Measurements from ENCODE around the gene HCN1.
"Not testable (repeated sequence)": the region's sequence is repeated elsewhere in the genome, so short reads cannot be mapped to it uniquely, and the experiment has no call there.

HCN1 gene

DNA sequence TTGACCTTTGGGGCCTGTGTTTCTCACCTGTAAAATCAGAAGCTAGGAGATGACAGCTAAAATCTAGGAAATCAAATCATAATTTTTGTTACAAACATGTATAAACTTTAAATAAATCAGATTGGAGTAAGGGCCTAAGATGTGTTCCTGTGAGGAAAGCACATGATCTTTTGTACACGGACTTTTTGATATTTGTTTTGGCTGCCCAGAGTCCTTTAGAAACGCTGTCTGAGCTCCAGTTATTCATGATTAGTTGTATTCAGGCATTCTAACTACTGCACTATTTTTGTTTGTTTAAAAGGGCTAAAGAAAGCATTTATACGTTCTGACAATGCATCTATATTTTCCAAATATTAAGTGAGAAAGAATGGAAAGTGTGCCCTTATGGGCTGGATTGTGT lies 94.8 kb downstream of the HCN1 start:
- H3K4me3 ChIP-seq (ENCODE audit: low read depth, low read length) = no peak overlapping the region
- no peak for TF ChIP-seq CTCF (IDR thresholded peaks at IDR 0.05; ENCODE audit: insufficient read depth, low read depth, low read length, missing control alignments)
- no peak for DNase-seq (ENCODE audit: low read depth)

DNA sequence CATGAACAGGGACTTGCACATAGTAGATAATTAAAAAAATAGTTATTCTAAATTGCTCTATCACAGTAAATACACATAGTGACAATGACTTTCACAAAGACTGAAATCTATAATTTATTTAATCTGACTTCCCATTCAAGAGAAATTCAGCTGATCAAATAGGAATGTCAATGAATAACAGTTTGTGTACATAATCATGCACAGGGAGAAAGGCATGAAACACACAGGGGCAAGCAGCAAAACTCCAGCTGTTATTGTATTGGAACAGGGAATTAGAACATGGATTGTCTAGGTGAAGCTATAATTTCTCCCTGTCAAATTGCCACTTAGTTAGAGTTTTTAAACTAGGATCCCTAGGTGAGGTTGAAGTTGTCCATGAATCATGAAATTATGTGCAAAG lies 99.9 kb downstream of the HCN1 start:
- no peak for TF ChIP-seq CTCF (IDR thresholded peaks at IDR 0.05; ENCODE audit: insufficient read depth, low read depth, low read length, missing control alignments)
- H3K4me3 ChIP-seq (ENCODE audit: low read depth, low read length) = no peak overlapping the region
- DNase-seq (ENCODE audit: low read depth) = no peak

- DNase-seq (ENCODE audit: low read depth); H3K4me3 ChIP-seq (ENCODE audit: low read depth, low read length): not testable (repeated sequence)
Observed at GRCh38 chr5:45586001-45586400, 110.2 kb downstream of the HCN1 start.

- no peak for DNase-seq (ENCODE audit: low read depth)
- TF ChIP-seq CTCF (IDR thresholded peaks at IDR 0.05; ENCODE audit: insufficient read depth, low read depth, low read length, missing control alignments) = no peak
- no peak overlapping the region for H3K4me3 ChIP-seq (ENCODE audit: low read depth, low read length)
Observed at GRCh38 chr5:45578270-45578669, 117.9 kb downstream of the HCN1 start.

DNA sequence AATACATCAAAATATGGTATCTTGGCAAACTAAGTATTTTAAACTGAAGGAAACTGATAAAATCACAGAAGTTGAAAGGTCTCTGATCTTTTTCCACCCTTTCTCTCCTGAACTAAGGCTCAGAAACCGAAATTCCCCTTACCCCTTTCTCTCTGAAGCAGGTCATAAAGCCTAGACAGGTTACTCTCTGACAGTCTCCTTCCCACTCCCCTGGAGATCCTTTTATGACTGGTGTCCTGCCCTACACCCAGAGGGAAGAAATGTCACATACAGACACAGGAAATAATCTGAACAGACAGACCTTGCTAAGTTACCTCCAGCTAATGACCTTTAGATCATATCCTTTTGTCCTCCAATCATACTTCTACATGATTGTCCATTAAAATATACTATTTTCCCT lies 127.4 kb downstream of the HCN1 start:
- H3K4me3 ChIP-seq (ENCODE audit: low read depth, low read length) = no peak overlapping the region
- no peak for TF ChIP-seq CTCF (IDR thresholded peaks at IDR 0.05; ENCODE audit: insufficient read depth, low read depth, low read length, missing control alignments)
- no peak for DNase-seq (ENCODE audit: low read depth)

DNA sequence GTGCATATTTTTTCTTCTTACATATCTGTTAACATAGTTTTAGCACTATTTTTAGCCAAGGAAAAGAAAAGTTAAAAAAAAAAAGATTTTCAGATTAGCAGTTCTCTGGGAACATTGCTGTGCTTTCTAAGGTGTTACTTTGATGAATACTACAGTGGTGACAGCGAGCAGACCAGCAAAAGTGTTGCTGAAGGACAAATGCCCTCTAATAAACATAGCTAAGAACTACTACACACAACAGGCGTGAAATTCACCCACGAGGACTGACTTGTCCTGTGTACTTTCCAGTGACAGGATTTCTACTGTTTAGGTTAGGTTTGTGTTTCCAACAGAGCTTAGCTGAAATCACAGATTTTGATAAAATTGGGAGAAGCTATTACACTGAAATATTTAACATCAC lies 153.8 kb downstream of the HCN1 start:
- TF ChIP-seq CTCF (IDR thresholded peaks at IDR 0.05; ENCODE audit: insufficient read depth, low read depth, low read length, missing control alignments) = no peak
- no peak for DNase-seq (ENCODE audit: low read depth)
- no peak overlapping the region for H3K4me3 ChIP-seq (ENCODE audit: low read depth, low read length)

DNA sequence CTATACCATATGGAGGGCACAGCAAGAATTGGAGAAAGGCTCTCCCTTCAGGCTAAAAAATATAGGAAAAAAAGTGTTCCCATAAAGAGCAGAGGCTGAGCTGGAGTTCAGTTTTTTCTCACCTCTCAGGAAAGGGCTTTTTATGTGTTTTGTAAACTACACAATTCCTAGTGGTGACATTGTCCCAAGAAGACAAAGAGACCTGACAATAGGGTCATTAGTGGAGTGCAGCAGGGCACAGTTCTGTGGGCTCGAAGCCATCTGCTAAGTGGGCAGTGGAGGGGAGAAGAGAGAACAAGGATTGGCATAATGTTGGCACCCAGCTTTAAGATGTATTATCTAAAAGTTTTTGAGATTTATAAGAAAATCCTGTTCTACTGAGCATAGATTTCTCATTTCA lies 162.5 kb downstream of the HCN1 start:
- TF ChIP-seq CTCF (IDR thresholded peaks at IDR 0.05; ENCODE audit: insufficient read depth, low read depth, low read length, missing control alignments) = no peak
- no peak overlapping the region for H3K4me3 ChIP-seq (ENCODE audit: low read depth, low read length)
- DNase-seq (ENCODE audit: low read depth) = no peak

All from GM12865 (cell line).